Naive thymus-derived CD8-positive, alpha-beta T cell (primary cell): Measurements from ENCODE around the gene SRGAP2C. TPM values are rescaled to one million over a fixed set of nuclear protein-coding genes. Genes with fewer than 3 reads are reported as not detected.
"Not testable (repeated sequence)": the region's sequence is repeated elsewhere in the genome, so short reads cannot be mapped to it uniquely, and the experiment has no call there.

Experiments used
- ATAC-seq, 2 donors: fragments of 150-1000 bp; cut with Tn5 transposase in 1 of 2; sonication (Bioruptor Pico), chemical (Tn5 transposase) in 1 of 2; 1 replicate in 1 of 2; 2 replicates in 1 of 2; pipeline ENCODE4 v1.10.0; 2021; ENCODE audit warnings: mild to moderate bottlenecking in 2 of 2, moderate library complexity in 2 of 2
- POLR2A ChIA-PET: fragments of 350-600 bp; sonication (Branson Sonifier 250); formaldehyde crosslinking; loops from one replicate; lab custom pipeline; 2021; ENCODE audit warnings: antibody characterized with exemption; lab: Charles Lee
- DNase-seq, 10 donors: peaks; one replicate each; pipeline versions ENCODE4 v3.0.0 to v3.0.0-alpha.2; 2020 to 2022
- H3K27ac Mint-ChIP-seq, 10 donors: one replicate each; pipeline ENCODE4 v1.8.0; 2020 to 2022; ENCODE audit warnings: mild to moderate bottlenecking in 10 of 10, mixed read lengths in 10 of 10, moderate library complexity in 4 of 10, inconsistent platforms in 1 of 10
- H3K27me3 Mint-ChIP-seq, 5 donors: one replicate each; pipeline ENCODE4 v1.8.0; 2021 to 2022; ENCODE audit warnings: mixed read lengths in 5 of 5
- H3K36me3 Mint-ChIP-seq, 3 donors: one replicate each; pipeline ENCODE4 v1.8.0; 2020 to 2022; ENCODE audit warnings: mixed read lengths in 3 of 3, mild to moderate bottlenecking in 2 of 3, inconsistent platforms in 1 of 3
- H3K4me1 Mint-ChIP-seq, 4 donors: one replicate each; pipeline ENCODE4 v1.8.0; 2021 to 2022; ENCODE audit warnings: mixed read lengths in 4 of 4
- H3K4me3 Mint-ChIP-seq, 10 donors: one replicate each; pipeline ENCODE4 v1.8.0; 2020 to 2022; ENCODE audit warnings: mild to moderate bottlenecking in 10 of 10, mixed read lengths in 10 of 10, moderate library complexity in 6 of 10, inconsistent platforms in 1 of 10
- H3K9me3 Mint-ChIP-seq, 9 donors: one replicate each; pipeline ENCODE4 v1.8.0; 2020 to 2022; ENCODE audit warnings: mixed read lengths in 9 of 9, mild to moderate bottlenecking in 3 of 9, inconsistent platforms in 1 of 9, moderate library complexity in 1 of 9
- polyA plus RNA-seq, 3 donors: library from polyadenylated mRNA; unstranded; fragments of 300-500 nt; fragmentation: Illumina TruSeq; gene quantifications; one replicate each; pipeline ENCODE4 v1.2.3, GENCODE V29; 2021
- total RNA-seq, 8 experiments: library from RNA in 2 of 8; stranded (reverse) in 2 of 8; gene quantifications; one replicate each; pipeline ENCODE4 v1.2.3 and lab custom pipeline; 2021 to 2026

The SRGAP2C gene
- total and polyA plus RNA-seq, 5 experiments from 2014 or later, result 0.73 to 14.1 (median 2.1) TPM

GRCh38 chr1:121349332-121349967 is 164.7 kb downstream of the SRGAP2C start:
- DNase-seq, H3K27ac Mint-ChIP-seq, H3K9me3 Mint-ChIP-seq, H3K4me1 Mint-ChIP-seq, H3K36me3 Mint-ChIP-seq, H3K4me3 Mint-ChIP-seq, H3K27me3 Mint-ChIP-seq, POLR2A ChIA-PET: not testable (repeated sequence)
- ATAC-seq, result peak in 1 of 2 donors; percentile 36

DNA sequence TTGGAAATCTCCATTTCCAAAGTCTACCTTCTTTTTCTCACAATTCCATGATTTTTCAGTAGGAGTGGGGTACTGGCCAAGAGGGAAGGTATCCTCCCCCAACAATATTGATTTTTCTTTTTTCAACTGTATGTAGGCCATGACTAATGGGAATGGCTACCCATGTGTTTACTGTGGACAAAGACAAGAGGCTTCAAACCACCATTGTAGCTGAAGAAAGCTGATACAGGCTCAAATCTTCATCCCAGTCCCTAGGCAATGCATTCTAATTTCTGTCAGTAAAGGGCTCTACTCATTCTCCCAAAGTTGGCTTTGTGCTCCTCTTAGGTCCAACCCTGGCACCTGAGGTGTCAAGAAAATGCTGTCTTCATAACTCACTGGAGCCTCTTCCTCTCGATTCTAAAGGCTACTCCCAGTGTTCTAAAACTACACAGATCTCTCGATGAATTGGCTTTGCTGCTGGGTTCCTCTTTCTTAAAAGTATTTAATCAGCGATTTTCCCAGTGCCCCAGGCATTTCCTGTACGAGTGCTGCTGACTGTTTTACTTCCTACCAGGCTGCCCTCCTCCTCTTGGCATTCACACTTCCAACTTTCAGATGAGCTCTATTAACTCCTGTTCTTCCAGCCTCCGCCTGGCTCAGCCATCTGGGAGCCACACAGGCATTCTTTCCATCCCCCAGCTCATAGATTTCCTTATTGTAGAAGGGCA is 171.1 kb downstream of the SRGAP2C start:
- DNase-seq, H3K36me3 Mint-ChIP-seq, H3K27ac Mint-ChIP-seq, POLR2A ChIA-PET, H3K9me3 Mint-ChIP-seq, ATAC-seq, H3K4me3 Mint-ChIP-seq, H3K4me1 Mint-ChIP-seq, H3K27me3 Mint-ChIP-seq: not testable (repeated sequence)

DNA sequence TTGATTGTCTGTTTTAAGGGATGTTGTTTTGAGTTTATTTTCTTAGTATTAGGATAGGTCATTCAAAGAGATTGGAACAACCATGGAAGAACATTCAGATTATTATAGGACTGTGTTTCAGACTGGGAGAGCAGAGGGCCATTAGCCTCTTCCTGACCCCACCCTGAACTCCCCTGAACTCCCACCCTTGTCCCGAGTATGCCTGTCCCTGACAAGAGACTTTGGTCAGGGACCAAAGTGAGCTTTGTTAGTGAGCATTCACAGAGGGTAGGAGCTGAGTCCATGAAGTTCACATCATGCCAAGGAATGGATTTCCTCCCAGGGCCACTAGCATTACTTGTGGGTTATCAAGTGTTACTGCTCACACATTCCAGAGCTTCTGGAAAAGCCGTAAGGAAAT is 172.0 kb downstream of the SRGAP2C start:
- ATAC-seq, H3K4me1 Mint-ChIP-seq, H3K36me3 Mint-ChIP-seq, DNase-seq, H3K27ac Mint-ChIP-seq, H3K9me3 Mint-ChIP-seq, H3K27me3 Mint-ChIP-seq, H3K4me3 Mint-ChIP-seq, POLR2A ChIA-PET: not testable (repeated sequence)

DNA sequence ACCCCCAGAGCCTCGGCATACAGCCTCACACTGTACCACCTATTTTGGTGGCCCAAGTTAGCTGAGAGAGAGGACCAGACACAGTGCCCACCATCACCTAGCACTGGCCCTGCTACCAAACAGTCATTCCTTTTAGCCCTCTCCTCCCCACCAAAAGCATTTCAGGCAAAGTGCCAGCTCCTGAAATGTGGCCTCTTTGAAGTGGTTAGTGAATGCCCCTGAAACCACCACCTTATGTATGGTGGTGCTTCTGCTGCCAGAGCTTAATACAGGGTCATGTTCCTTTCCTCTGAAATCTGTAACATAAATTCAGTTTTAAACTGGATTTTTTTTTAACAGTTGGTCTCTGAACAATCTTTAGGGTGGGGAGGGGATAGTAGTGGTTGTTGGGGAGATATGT is 175.8 kb downstream of the SRGAP2C start:
- POLR2A ChIA-PET, H3K27ac Mint-ChIP-seq, H3K4me1 Mint-ChIP-seq, H3K4me3 Mint-ChIP-seq, H3K27me3 Mint-ChIP-seq, H3K36me3 Mint-ChIP-seq, H3K9me3 Mint-ChIP-seq, DNase-seq: not testable (repeated sequence)
- peak; percentile 53 to 63 for ATAC-seq

- ATAC-seq, DNase-seq, H3K27ac Mint-ChIP-seq, H3K9me3 Mint-ChIP-seq, H3K4me1 Mint-ChIP-seq, POLR2A ChIA-PET, H3K36me3 Mint-ChIP-seq, H3K4me3 Mint-ChIP-seq, H3K27me3 Mint-ChIP-seq: not testable (repeated sequence)
Observed at GRCh38 chr1:121361451-121362233, 176.9 kb downstream of the SRGAP2C start.

- H3K27me3 Mint-ChIP-seq, H3K27ac Mint-ChIP-seq, H3K4me3 Mint-ChIP-seq: not testable (repeated sequence)
Observed at GRCh38 chr1:121362234-121362883, 177.6 kb downstream of the SRGAP2C start.

DNA sequence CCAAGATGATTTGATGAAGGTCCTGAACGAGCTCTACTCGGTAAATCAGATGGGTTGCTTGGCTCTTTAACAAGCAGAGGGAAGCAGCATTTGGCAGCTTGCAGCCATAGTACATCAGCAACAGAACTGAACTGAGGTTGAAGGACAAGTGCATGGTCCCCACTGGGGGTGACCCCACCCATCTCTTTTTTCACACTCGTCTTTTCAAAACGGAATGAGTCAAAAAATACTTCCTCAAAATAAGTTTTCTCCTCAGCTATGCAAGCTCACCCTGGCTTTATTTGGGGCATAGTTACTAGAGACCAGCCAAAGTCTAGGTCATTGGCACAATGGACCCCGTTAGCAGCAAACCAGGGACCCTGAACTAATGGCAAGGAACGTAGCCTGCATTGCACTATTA is 180.5 kb downstream of the SRGAP2C start:
- ATAC-seq, H3K4me1 Mint-ChIP-seq, H3K27me3 Mint-ChIP-seq, H3K9me3 Mint-ChIP-seq, H3K4me3 Mint-ChIP-seq, DNase-seq, POLR2A ChIA-PET, H3K27ac Mint-ChIP-seq, H3K36me3 Mint-ChIP-seq: not testable (repeated sequence)

More at GRCh38 chr1:121362234-121362883, 177.6 kb downstream of the SRGAP2C start:
- H3K9me3 Mint-ChIP-seq, DNase-seq, H3K36me3 Mint-ChIP-seq, ATAC-seq, POLR2A ChIA-PET, H3K4me1 Mint-ChIP-seq: not testable (repeated sequence)

DNA sequence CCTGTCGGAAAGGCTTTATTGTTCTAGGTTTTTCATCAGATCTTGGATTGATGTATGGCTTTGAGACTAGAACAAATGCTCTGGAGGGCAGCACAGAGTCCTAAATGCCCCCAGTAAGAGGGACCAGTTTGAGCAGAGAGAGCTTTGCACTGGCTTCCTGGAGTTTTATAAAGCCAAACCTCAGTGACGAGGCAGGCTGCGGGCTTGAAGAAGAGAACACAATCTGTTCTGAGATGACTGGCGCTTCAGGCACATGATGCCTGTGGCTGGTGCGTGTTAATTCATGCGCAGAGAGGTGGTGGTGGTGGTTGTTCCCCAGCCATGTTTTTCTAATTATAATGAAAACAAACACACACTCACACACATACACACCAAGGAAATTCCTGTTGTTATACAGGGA is 180.9 kb downstream of the SRGAP2C start:
- H3K36me3 Mint-ChIP-seq, H3K4me3 Mint-ChIP-seq, H3K9me3 Mint-ChIP-seq, H3K27ac Mint-ChIP-seq, H3K4me1 Mint-ChIP-seq, H3K27me3 Mint-ChIP-seq, POLR2A ChIA-PET: not testable (repeated sequence)
- ATAC-seq (peak; percentile 91 to 97), DNase-seq (peak in 7 of 10 donors; percentile 1 to 67 (median 25))

DNA sequence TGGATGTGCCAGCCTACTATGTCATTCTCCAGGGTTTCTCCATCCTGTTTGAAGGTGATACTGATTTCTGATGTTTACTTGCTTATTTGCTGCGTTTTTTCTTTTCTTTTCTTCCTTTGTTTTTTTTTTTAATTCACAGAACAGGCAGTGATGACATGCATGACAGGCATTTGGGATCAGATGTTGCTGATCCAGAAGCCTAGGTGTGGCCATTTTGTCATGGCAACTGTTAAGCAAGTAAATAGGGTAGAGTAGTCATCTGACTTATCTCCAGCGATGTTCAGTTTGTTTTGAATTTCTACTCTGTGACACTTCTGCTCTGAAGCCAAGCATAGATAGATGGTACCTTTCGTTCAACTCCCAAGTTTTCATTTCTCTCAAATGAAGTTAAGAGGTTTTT is 181.4 kb downstream of the SRGAP2C start:
- H3K36me3 Mint-ChIP-seq, H3K4me3 Mint-ChIP-seq, H3K4me1 Mint-ChIP-seq, H3K27ac Mint-ChIP-seq, DNase-seq, H3K27me3 Mint-ChIP-seq, POLR2A ChIA-PET, H3K9me3 Mint-ChIP-seq, ATAC-seq: not testable (repeated sequence)

- POLR2A ChIA-PET, H3K27ac Mint-ChIP-seq, DNase-seq, H3K4me3 Mint-ChIP-seq, H3K27me3 Mint-ChIP-seq, H3K36me3 Mint-ChIP-seq, H3K4me1 Mint-ChIP-seq, H3K9me3 Mint-ChIP-seq, ATAC-seq: not testable (repeated sequence)
Observed at GRCh38 chr1:121368910-121369309, 184.1 kb downstream of the SRGAP2C start.

GRCh38 chr1:121369959-121370358 is 185.2 kb downstream of the SRGAP2C start:
- ATAC-seq, H3K36me3 Mint-ChIP-seq, H3K4me3 Mint-ChIP-seq, POLR2A ChIA-PET, H3K9me3 Mint-ChIP-seq, H3K4me1 Mint-ChIP-seq, H3K27ac Mint-ChIP-seq, DNase-seq, H3K27me3 Mint-ChIP-seq: not testable (repeated sequence)

- H3K27ac Mint-ChIP-seq, H3K4me1 Mint-ChIP-seq, H3K36me3 Mint-ChIP-seq, DNase-seq, ATAC-seq, H3K27me3 Mint-ChIP-seq, H3K9me3 Mint-ChIP-seq, POLR2A ChIA-PET, H3K4me3 Mint-ChIP-seq: not testable (repeated sequence)
Observed at GRCh38 chr1:121374851-121375367, 190.1 kb downstream of the SRGAP2C start.

DNA sequence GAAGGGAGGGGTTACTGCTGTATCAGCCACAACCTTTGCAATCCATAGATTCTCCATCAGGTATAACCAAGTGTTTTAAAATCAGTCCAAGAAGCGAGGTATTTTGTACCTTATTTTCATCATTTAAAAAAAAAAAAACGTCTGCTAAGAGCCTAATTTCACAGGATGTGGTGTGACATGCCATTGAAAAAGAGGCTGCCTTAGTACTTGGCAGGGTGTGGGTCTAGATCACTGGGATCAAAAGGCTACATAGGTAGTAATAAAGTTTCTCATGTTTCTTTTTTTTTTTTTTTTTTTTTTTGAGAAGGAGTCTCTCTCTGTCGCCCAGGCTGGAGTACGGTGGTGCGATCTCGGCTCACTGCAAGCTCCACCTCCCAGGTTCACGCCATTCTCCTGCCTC is 192.2 kb downstream of the SRGAP2C start:
- ATAC-seq, result peak in 1 of 2 donors; percentile 74
- H3K27me3 Mint-ChIP-seq, H3K4me3 Mint-ChIP-seq, H3K27ac Mint-ChIP-seq, H3K4me1 Mint-ChIP-seq, POLR2A ChIA-PET, H3K36me3 Mint-ChIP-seq, DNase-seq, H3K9me3 Mint-ChIP-seq: not testable (repeated sequence)
